Stimulated activated CD4-positive, alpha-beta T cell treated with anti-CD3 and anti-CD28 coated beads, Interleukin-12 subunit alpha, Interleukin-12 subunit beta, amount 100 ng/mL, for 24 hours (primary cell): Measurements from ENCODE around the gene OLR1.
"Not testable (repeated sequence)": the region's sequence is repeated elsewhere in the genome, so short reads cannot be mapped to it uniquely, and the experiment has no call there.

Source experiments
- DNase-seq, 2 experiments: peaks; one replicate each; pipeline ENCODE4 v3.0.0-alpha.2; 2020; ENCODE audit warnings: low read depth in 2 of 2

The OLR1 gene

DNA sequence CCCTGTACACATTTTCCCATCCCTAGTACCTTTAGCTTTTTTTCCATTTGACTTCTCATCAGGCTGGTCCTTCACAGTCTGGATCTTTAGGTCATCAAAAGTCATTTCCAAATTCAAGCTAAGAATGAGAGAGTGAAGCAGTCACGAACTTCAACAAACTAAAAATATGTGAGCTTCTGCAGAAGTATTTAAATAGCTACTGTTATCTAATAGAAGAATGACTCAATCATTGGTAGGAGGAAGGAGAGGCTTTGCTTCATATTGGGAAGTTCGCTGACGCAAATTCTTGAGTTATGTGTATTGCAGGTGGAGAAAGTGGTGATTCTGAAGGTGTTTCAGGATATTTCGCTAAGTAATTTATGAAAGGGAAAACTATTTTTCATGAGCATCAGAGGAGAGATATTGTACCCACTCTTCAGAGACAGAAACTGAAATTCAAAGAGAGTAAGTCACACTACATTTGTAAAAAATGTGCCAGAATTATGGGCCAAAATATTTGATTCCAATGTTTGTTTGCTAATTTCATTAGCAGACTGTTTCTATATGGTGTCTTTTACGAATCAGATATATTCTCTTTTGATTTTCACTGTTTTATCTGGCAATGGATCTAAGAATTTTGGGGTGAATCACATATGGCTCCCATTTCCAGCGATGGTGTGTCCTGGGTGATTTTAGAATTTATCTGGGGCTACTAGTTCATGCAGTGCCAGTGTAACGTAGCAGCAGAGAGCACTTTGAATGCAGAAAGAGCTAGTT lies at the start of gene OLR1:
Gene OLR1, minus strand, starts transcription at position 160 of the 756 bp plus-strand sequence. Its CDS starts 55 bp downstream, at position 105.
- no peak for DNase-seq

DNA sequence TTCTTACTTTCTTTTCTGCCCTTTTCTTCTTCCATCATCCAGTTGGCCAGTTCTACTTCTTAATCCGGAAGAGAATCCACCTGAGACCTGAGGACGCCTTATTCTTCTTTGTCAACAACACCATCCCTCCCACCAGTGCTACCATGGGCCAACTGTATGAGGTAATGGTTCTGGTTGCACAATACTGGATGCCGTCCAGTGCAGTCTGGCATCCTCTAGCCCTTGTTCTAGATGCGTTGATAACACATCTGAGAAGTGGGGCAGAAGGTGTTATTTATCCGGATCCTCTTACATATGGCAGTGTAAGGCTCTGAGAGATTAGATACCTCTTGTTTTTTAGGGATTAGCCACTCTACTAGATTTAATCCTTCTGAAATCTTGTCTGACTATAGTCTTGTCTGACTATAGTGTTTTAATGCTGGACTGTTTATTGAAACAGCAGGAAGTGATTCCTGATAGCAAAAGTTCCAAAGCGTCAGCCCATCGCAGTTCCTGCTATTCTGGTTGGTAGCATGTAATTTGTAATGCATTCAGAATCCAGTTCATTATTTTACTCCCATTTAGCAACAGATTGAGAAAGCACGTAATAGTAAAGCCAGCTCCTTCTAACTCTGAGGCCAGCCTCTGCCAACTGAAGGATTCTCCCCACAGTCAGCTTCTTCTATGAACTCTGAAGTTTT lies 48.6 kb upstream of the OLR1 start:
- no peak for DNase-seq

DNA sequence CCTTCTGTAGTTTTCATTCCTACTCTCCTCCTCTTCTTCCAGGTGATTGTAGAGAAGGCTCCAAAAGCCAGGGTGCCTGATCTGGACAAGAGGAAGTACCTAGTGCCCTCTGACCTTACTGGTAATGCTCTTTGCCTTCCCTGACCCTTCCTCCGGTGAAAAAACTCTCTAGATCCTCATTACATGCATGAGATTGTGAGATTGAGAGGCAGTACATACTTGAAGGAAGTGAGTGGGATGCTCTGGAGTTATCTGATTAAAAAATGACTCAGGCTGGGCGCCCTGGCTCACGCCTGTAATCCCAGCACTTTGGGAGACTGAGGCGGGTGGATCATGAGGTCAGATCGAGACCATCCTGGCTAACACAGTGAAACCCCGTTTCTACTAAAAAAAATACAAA lies 46.1 kb upstream of the OLR1 start:
- no peak for DNase-seq

- DNase-seq: not testable (repeated sequence)
These were observed 44.0 kb upstream of the OLR1 start for GRCh38 chr12:10215946-10216345.

- no peak for DNase-seq
These were observed 43.5 kb upstream of the OLR1 start for GRCh38 chr12:10215436-10215835.

DNA sequence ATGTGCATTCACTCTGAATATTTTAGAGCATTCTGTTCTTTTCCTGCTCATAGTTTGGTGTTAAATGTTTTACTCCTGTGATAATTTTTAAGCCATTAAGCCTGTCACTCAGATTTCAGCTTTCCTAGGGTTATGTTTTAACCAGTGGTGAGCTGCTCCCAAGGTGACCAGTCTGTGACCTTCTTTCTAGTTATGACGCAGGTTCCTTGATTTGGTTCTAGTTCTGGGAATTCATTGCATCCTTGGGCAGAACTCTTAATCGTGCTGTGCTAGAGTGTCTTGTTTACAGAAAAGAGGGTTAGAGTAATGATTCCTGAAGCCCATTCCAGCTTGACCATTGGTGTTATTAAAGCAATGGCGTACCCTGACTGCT lies 42.9 kb upstream of the OLR1 start:
- no peak for DNase-seq

DNA sequence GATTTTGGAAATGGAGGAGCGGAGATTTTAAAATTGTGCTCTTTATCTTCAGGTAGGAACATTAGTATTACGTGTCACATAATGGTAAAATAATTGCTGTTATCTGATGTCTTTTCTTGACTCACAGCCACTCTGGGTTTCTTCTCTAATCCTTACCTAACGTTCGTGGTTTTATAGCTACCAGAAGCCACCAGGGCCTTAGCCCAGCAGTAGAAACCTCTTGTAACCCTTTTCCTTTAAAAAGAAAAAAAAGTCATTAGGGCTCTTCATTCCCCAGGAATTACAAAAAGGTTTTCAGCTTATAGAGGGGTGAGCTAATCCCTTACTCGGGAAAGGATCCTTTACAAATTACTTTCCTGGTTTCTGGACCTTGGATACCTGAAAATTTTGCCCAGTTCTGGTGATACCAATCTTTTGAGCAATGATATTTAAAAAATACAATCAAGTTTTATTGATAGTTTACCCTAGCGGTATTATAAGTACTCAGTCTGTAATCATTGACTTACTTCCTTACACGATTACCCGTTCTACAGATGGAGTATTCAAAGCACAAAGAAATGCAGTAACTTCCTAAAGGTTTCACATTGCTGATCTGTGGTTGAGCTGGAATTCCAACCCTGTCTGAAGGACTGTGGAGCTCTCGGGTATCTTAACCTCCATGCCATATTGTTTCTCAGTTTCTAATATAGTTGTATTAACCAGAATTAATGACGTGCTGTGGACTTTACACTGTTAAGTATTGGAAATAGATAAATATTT lies 42.4 kb upstream of the OLR1 start:
- DNase-seq: no peak

GRCh38 chr12:10213168-10214135 lies 41.5 kb upstream of the OLR1 start:
- peak; percentile 52 to 63 for DNase-seq

DNA sequence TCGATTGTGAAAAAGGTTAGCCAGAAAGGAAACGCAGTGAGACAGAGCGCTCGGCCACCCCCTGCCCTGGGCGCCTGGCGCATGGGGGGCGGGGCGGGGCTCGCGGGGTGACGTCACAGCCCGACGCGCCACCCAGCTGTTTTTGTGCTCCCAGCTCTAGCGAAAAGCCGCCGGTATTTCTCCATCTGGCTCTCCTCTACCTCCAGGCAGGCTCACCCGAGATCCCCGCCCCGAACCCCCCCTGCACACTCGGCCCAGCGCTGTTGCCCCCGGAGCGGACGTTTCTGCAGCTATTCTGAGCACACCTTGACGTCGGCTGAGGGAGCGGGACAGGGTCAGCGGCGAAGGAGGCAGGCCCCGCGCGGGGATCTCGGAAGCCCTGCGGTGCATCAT lies 40.8 kb upstream of the OLR1 start, which contains the start of gene GABARAPL1:
Gene GABARAPL1, plus strand, starts transcription at position 139 of the 393 bp plus-strand sequence. Its CDS starts 253 bp downstream, at position 392.
- peak; percentile 37 to 61 for DNase-seq

- DNase-seq: peak; percentile 74 to 76
These were observed 40.2 kb upstream of the OLR1 start for GRCh38 chr12:10211940-10212738.

GRCh38 chr12:10211101-10211939 lies 39.4 kb upstream of the OLR1 start:
- no peak for DNase-seq

DNA sequence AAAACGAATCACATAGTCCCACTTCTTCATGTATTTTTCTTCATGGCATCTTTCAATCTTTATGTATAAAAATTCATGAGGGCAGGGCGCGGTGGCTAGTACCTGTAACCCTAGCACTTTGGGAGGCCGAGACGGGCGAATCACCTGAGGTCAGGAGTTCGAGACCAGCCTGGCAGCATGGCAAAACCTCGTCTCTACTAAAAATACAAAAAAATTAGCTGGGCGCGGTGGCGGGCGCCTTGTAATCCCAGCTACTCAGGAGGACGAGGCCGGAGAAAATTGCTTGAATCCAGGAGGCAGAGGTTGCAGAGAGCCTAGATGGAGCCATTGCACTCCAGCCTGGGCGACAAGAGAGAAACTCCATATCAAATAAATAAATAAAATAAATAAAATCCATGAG lies 38.3 kb upstream of the OLR1 start:
- no peak for DNase-seq

DNA sequence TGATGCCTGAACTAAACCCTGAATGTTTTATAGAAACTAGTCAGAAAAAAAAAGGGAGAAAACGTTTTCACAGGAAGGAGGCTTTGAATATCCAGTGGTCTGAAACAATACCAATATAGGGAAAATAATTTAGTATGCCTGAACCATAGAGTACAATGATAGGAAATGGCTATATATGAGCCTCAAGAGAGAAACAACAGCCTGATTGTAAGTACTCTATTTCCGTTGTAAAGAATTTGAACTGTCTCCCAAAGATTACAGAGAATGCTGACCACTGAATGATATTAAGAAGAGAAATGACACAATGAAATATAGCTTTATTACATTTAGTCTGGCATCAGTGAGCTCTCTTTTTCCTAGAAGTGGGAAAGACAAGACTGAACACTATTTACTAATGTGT lies 35.2 kb upstream of the OLR1 start:
- DNase-seq: no peak

- no peak for DNase-seq
These were observed 33.4 kb upstream of the OLR1 start for GRCh38 chr12:10205220-10205807.

GRCh38 chr12:10204495-10204894 lies 32.6 kb upstream of the OLR1 start:
- not testable (repeated sequence) for DNase-seq

DNA sequence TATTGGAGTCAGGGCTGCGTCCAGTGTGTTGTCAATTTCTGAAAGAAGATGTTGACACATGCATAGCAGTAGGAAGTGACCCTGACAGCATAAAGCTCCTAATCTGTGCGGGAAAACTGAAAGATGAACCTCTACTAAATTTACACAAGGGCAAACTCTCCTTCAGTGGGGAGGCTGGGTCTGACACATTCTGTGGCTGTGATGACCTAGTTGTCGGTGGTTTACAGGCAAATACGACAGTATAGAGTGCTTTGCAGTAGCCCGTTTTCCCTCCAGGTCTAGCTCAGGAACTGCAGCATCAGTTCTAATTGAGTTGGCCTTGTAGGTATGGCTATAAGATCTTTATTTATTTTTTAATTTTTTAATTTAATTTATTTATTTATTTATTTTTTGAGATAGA lies 25.9 kb upstream of the OLR1 start:
- DNase-seq: no peak

DNA sequence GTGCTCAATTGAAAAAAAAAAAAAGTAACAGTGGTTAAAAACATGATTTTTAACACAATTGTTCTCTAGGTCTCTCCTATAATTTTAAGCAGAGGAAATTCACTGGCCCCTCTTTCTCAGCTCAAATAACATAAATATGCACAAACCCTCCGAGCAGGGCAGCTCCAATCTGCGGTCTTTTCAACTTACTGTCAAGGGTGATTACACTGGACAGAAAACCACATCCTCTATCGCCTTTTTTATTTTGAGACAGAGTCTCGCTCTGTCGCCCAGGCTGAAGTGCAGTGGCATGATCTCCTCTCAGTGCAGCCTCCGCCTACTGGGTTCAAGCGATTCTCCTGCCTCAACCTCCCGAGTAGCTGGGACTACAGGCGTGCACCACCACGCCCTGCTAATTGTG lies 24.3 kb upstream of the OLR1 start:
- no peak for DNase-seq

GRCh38 chr12:10194160-10194670 lies 22.3 kb upstream of the OLR1 start:
- DNase-seq: no peak

DNA sequence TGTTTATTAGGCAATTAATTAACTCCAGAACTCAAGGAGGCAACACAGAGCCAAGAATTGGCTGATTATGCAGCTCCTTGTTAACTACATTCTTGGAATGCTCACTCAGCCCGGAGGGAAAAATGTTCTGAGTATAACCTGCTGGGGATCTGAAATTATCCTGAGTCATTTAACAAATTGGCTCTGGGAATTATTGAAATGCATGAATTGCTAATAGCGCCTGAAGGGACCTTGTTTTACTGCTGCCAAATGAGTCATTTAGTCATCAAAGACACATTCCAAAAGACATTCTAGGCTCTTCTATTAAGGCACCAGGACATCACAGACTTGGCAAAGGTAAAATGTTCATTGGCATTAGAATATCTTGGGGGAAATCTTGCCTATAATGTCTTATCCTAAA lies 19.9 kb upstream of the OLR1 start:
- DNase-seq: no peak
